OCI-LY7 (cell line): ENCODE data around the gene ASXL1. TPM values are rescaled to one million over a fixed set of nuclear protein-coding genes. Genes with fewer than 3 reads are reported as not detected.

Source experiments
- BruUV-seq: library from RNA; stranded (reverse); fragments of 400-500 nt; replicated peaks from 2 replicates; lab custom pipeline; 2021; lab: Mats Ljungman, UMichigan
- CTCF ChIA-PET: fragments of 300-600 bp; sonication (Branson Sonifier 250); formaldehyde crosslinking; loops from one replicate; lab custom pipeline; 2022; ENCODE audit warnings: antibody characterized with exemption; ENCODE audit not compliant: unreplicated experiment; lab: Charles Lee
- POLR2A ChIA-PET: fragments of 300-600 bp; sonication (Branson Sonifier 250); formaldehyde crosslinking; loops from one replicate; lab custom pipeline; 2022; ENCODE audit warnings: antibody characterized with exemption; lab: Charles Lee
- DNase-seq: peaks from one replicate; pipeline ENCODE4 v3.0.0-alpha.2; 2015; ENCODE audit warnings: low spot score
- H2AFZ ChIP-seq: fragments of 200-600 bp; sonication (generic), shearing (Covaris generic); 2 replicates; pipeline ENCODE4 v1.6.1; 2014; ENCODE audit warnings: mild to moderate bottlenecking, antibody characterized with exemption, low read length, moderate library complexity
- H3K27ac ChIP-seq: fragments of 200-600 bp; sonication (generic); 2 replicates; pipeline ENCODE4 v1.5.1; 2014; ENCODE audit warnings: mixed run types, low read depth, mild to moderate bottlenecking, moderate library complexity, low read length, inconsistent platforms; ENCODE audit not compliant: poor library complexity, severe bottlenecking
- H3K36me3 ChIP-seq: fragments of 200-600 bp; sonication (generic); 2 replicates; pipeline ENCODE4 v1.6.1; 2014; ENCODE audit warnings: mild to moderate bottlenecking, antibody characterized with exemption, low read length, moderate library complexity, mixed read lengths; ENCODE audit not compliant: insufficient read depth
- H3K4me1 ChIP-seq: fragments of 200-600 bp; sonication (generic); 2 replicates; pipeline ENCODE4 v1.5.1; 2014; ENCODE audit warnings: mild to moderate bottlenecking, low read length; ENCODE audit not compliant: insufficient read depth, poor library complexity, severe bottlenecking
- H3K4me2 ChIP-seq: fragments of 200-600 bp; sonication (generic); 2 replicates; pipeline ENCODE4 v1.6.1; 2014; ENCODE audit warnings: mild to moderate bottlenecking, low read length
- H3K4me3 ChIP-seq: fragments of 200-600 bp; sonication (generic); 2 replicates; pipeline ENCODE4 v1.5.1; 2014; ENCODE audit warnings: mild to moderate bottlenecking, low read depth, low read length; ENCODE audit not compliant: poor library complexity, severe bottlenecking
- H3K79me2 ChIP-seq: fragments of 200-600 bp; sonication (generic); 2 replicates; pipeline ENCODE4 v1.6.1; 2016; ENCODE audit warnings: low read depth, mild to moderate bottlenecking, low read length, moderate library complexity, mixed read lengths; ENCODE audit not compliant: insufficient read depth
- H3K9me2 ChIP-seq: fragments of 200-600 bp; sonication (generic); 2 replicates; pipeline ENCODE4 v1.6.1; 2016; ENCODE audit warnings: mild to moderate bottlenecking, low read length, mixed read lengths; ENCODE audit not compliant: insufficient read depth
- H3K9me3 ChIP-seq: fragments of 200-600 bp; sonication (generic); 2 replicates; pipeline ENCODE4 v1.6.1; 2014; ENCODE audit warnings: mild to moderate bottlenecking, mixed run types, low read length, mixed read lengths
- H4K20me1 ChIP-seq: fragments of 200-600 bp; sonication (generic); 2 replicates; pipeline ENCODE4 v1.6.1; 2014; ENCODE audit warnings: mild to moderate bottlenecking, antibody characterized with exemption, low read length, moderate library complexity, mixed read lengths; ENCODE audit not compliant: insufficient read depth
- EZH2phosphoT487 ChIP-seq: fragments of 200-600 bp; sonication (generic); IDR thresholded peaks from 2 replicates; pipeline ENCODE4 v1.6.1; 2018; ENCODE audit warnings: low read depth, borderline replicate concordance, mild to moderate bottlenecking, mixed run types, antibody characterized with exemption, low read length, moderate library complexity, mixed read lengths
- intact Hi-C: fragments of 100-400 bp; cut with micrococcal nuclease; formaldehyde crosslinking; loops from one replicate; pipeline ENCODE4 v1.10.0; 2022; ENCODE audit not compliant: unreplicated experiment
- total RNA-seq, 2 experiments: library from RNA; depleted of rRNA in 1 of 2; stranded (reverse); fragments of >200 nt in 1 of 2; shearing (Covaris generic) in 1 of 2; gene quantifications; 2 replicates each; pipeline ENCODE4 v1.2.3, GENCODE V29; 2014 to 2022
- TF ChIP-seq, protein P1 (sequence below): fragments of 200-600 bp; sonication (generic); conservative IDR thresholded peaks from 2 replicates; pipeline ENCODE4 v1.5.1; 2014; ENCODE audit warnings: mild to moderate bottlenecking, antibody characterized with exemption, low read length, moderate library complexity, mixed read lengths

Gene ASXL1
- total RNA-seq, 2 experiments from 2014 or later, result 84.7 to 122 TPM

DNA sequence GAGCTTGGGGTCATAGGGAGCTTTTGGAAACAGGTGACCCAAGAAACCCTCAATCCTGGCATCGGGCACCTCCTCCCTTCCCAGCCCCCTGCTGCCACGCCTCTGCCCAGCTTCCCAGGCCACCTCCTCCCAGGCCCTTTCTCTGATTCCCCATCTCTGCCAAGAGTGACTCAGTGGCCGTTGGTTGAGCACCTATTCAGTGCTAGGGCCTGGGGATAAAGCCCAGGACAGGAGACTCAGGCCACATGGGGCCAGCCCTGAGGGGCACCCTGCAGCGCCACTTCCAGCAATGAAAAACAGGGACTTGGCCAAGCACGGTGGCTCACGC is 110.1 kb downstream of the ASXL1 start:
- ChIA-PET POLR2A (no interaction called here), CTCF (interaction anchor here (0.6 kb wide), 1 partner anchor 11 kb away, joined by 3 read pairs; no protein-coding TSS in a partner anchor)
- H3K4me2 ChIP-seq, result no peak overlapping the region
- no peaks in the 10 kb centered on the region for H3K79me2 ChIP-seq
- H3K9me3 ChIP-seq, result no peaks in the 10 kb centered on the region
- no peak overlapping the region for H2AFZ ChIP-seq
- TF ChIP-seq, protein P1, sequence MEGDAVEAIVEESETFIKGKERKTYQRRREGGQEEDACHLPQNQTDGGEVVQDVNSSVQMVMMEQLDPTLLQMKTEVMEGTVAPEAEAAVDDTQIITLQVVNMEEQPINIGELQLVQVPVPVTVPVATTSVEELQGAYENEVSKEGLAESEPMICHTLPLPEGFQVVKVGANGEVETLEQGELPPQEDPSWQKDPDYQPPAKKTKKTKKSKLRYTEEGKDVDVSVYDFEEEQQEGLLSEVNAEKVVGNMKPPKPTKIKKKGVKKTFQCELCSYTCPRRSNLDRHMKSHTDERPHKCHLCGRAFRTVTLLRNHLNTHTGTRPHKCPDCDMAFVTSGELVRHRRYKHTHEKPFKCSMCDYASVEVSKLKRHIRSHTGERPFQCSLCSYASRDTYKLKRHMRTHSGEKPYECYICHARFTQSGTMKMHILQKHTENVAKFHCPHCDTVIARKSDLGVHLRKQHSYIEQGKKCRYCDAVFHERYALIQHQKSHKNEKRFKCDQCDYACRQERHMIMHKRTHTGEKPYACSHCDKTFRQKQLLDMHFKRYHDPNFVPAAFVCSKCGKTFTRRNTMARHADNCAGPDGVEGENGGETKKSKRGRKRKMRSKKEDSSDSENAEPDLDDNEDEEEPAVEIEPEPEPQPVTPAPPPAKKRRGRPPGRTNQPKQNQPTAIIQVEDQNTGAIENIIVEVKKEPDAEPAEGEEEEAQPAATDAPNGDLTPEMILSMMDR, result no peak
- no peak for TF ChIP-seq EZH2phosphoT487
- H4K20me1 ChIP-seq, result no peaks in the 10 kb centered on the region
- H3K4me1 ChIP-seq, result no peaks in the 10 kb centered on the region
- intact Hi-C loops, result no loop called here
- no TSS peak for BruUV-seq
- no peaks in the 10 kb centered on the region for H3K9me2 ChIP-seq
- no peak overlapping the region for H3K4me3 ChIP-seq
- DNase-seq, result no peak
- H3K36me3 ChIP-seq, result no peaks in the 10 kb centered on the region
- H3K27ac ChIP-seq, result no peak overlapping the region

DNA sequence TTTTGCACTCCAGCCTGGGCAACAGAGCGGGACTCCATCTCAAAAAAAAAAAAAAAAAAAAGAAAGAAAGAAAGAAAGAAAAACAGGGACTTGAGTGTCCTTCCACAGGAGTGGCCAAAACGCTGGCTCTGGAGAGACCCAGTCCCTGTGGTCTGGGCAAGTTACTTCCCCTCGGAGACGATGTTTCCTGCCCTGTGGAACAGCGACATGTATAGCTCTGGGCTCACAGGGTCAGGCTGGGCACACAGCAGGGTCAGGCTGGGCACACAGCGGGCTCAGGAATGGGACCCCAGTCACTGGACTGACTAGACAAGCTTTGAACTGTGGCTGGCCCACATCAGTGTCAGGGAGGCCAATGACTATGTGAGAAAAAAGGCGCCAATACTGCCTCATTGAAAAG is 110.7 kb downstream of the ASXL1 start:
- no peaks in the 10 kb centered on the region for H3K9me2 ChIP-seq
- H3K9me3 ChIP-seq, result no peaks in the 10 kb centered on the region
- ChIA-PET POLR2A (no interaction called here), CTCF (no interaction called here)
- H4K20me1 ChIP-seq, result no peaks in the 10 kb centered on the region
- H2AFZ ChIP-seq, result no peak overlapping the region
- H3K4me2 ChIP-seq, result no peak overlapping the region
- no TSS peak for BruUV-seq
- no peak overlapping the region for H3K27ac ChIP-seq
- intact Hi-C loops, result no loop called here
- no peaks in the 10 kb centered on the region for H3K36me3 ChIP-seq
- no peak for DNase-seq
- no peaks in the 10 kb centered on the region for H3K79me2 ChIP-seq
- no peak overlapping the region for H3K4me3 ChIP-seq
- no peaks in the 10 kb centered on the region for H3K4me1 ChIP-seq
- no peak for TF ChIP-seq EZH2phosphoT487
- TF ChIP-seq, protein P1, result no peak

DNA sequence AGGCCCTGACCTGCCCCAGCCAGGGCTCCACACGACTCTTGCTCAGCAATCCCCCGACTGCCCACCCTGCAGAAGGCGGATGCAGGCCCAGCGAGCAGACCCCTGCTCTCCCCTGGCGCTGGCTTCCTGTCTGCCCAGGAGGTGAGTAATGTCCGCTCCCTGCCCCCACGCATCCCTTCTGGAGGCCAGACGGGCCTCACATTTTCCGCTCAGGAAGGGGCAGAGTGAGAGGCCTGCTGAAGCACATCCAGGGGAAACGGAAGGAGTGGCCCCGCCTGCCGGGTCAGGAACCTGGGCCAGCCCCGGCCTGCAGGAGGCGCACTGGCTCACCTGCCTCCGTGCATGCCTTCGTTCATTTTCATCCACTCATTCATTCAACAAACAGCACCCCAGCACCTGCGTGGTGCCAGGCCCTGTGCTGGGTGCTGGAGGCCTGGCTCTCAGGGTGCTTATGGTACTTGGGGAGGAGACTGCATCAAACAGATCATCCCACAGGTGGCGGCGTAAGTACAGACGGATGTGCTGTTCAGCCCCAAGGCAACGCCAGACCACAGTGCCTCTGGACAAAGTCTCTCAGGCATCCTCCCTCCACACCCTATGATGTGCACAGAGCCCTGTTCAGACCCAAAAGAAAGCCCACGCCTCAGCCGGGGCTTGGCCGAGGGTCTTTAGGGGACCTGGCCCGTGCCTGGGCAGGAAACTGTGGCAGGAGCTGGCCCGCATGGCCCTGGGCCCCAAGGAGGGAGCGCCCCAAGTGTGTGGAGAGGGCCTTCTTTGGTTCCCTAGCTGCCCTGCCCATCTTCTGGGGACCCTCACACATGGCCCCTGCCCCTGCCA is 112.1 kb downstream of the ASXL1 start:
- no peaks in the 10 kb centered on the region for H3K9me3 ChIP-seq
- intact Hi-C loops, result loop anchor here (1.0 kb wide), 1 partner anchor 183 kb away; no protein-coding TSS in a partner anchor
- H4K20me1 ChIP-seq, result no peaks in the 10 kb centered on the region
- no peak overlapping the region for H3K4me2 ChIP-seq
- BruUV-seq, result no TSS peak
- H2AFZ ChIP-seq, result no peak overlapping the region
- no peak overlapping the region for H3K27ac ChIP-seq
- H3K79me2 ChIP-seq, result no peaks in the 10 kb centered on the region
- peak; percentile 61 for DNase-seq
- POLR2A ChIA-PET, result no interaction called here
- CTCF ChIA-PET, result interaction anchor here (0.6 kb wide), 1 partner anchor 490 kb away, joined by 3 read pairs; no protein-coding TSS in a partner anchor
- H3K4me3 ChIP-seq, result no peak overlapping the region
- no peaks in the 10 kb centered on the region for H3K4me1 ChIP-seq
- TF ChIP-seq EZH2phosphoT487, result no peak
- TF ChIP-seq, protein P1, result peak; percentile 72
- no peaks in the 10 kb centered on the region for H3K36me3 ChIP-seq
- no peaks in the 10 kb centered on the region for H3K9me2 ChIP-seq
